Ishikawa (cell line): ENCODE data around the gene CNTNAP2.

Experiments used
- EP300 ChIP-seq: IDR thresholded peaks from 2 replicates; pipeline ENCODE4 v1.6.1; 2012; ENCODE audit warnings: borderline replicate concordance
- MAX ChIP-seq: IDR thresholded peaks from 2 replicates; pipeline ENCODE4 v1.6.1; 2012
- NFIC ChIP-seq: IDR thresholded peaks from 2 replicates; pipeline ENCODE4 v1.6.1; 2012
- RAD21 ChIP-seq: IDR thresholded peaks from 2 replicates; pipeline ENCODE4 v1.6.1; 2012; ENCODE audit warnings: low read depth
- REST ChIP-seq: IDR thresholded peaks from 2 replicates; pipeline ENCODE4 v1.6.1; 2012; ENCODE audit warnings: low read depth, mild to moderate bottlenecking
- TCF12 ChIP-seq: IDR thresholded peaks from 2 replicates; pipeline ENCODE4 v1.6.1; 2012; ENCODE audit warnings: low read depth
- USF1 ChIP-seq: IDR thresholded peaks from 2 replicates; pipeline ENCODE4 v1.6.1; 2012
- ZBTB7A ChIP-seq: IDR thresholded peaks from 2 replicates; pipeline ENCODE4 v1.6.1; 2012; ENCODE audit warnings: low read depth

DNA sequence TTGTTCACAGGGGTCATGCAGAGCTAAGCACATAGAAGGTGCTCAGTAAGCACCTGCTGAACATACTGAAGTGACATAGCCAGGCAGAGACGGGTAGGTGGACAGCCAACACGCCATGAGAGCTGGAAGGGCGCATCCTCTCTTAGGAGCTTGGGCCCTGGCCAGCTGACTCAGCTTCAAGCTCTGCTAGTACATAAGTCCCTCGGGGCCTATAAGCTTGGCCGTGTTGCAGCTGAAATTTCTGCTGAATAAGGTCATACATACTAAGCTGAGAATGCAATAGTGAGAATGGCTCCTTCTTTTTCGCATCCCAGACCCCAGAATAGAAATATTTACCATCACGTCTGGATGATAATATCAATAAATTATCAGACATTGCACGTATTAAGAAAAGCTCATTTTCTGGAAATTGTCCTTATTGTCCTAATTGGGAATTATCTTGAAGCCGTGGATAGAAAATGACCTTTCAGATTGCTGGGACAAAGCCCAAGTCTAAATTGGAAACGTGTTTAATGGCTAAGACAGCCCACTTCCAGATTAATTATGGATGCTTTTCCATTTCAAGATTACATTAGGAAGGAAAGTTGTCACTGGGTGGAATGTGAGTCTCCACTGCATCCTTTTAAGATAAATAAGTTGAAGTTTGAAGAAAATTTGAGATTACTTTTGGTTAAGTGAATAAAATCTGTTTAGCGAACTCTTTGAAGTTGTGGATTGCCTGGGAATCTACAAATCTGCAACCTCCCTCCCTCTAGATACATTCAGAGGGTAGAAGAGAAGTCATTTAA, 2186.9 kb downstream of the CNTNAP2 start:
- TF ChIP-seq RAD21 (no peak), REST (no peak), USF1 (no peak), NFIC (no peak), EP300 (no peak), ZBTB7A (no peak), MAX (no peak), TCF12 (no peak)
